SK-N-SH treated with all-trans-retinoic acid at 6 μM for 48 hours (cell line): ENCODE data around the gene DGCR6.
"Not testable (repeated sequence)": the region's sequence is repeated elsewhere in the genome, so short reads cannot be mapped to it uniquely, and the experiment has no call there.

Source experiments
- ARNTL ChIP-seq: fragments of 450-650 bp; formaldehyde crosslinking; IDR thresholded peaks from 2 replicates; pipeline ENCODE4 v1.5.0; 2020; ENCODE audit warnings: low read depth, mild to moderate bottlenecking, moderate library complexity, borderline replicate concordance
- CREB5 ChIP-seq: fragments of 250-450 bp; sonication (Bioruptor Pico); IDR thresholded peaks from 2 replicates; pipeline ENCODE4 v1.5.1; 2020; ENCODE audit warnings: low read depth, mild to moderate bottlenecking, moderate library complexity
- ESRRG ChIP-seq: fragments of 250-450 bp; sonication (Bioruptor Pico); IDR thresholded peaks from 2 replicates; pipeline ENCODE4 v1.6.1; 2021; ENCODE audit warnings: mild to moderate bottlenecking
- OSR1 ChIP-seq: fragments of 250-450 bp; sonication (Bioruptor Pico); IDR thresholded peaks from 2 replicates; pipeline ENCODE4 v1.8.0; 2022; ENCODE audit warnings: moderate library complexity, mild to moderate bottlenecking, inconsistent platforms
- POU6F1 ChIP-seq: fragments of 250-450 bp; sonication (Bioruptor Pico); IDR thresholded peaks from 2 replicates; pipeline ENCODE4 v1.8.0; 2021; ENCODE audit warnings: low read depth, mild to moderate bottlenecking, moderate library complexity, borderline replicate concordance
- TSHZ2 ChIP-seq: fragments of 250-450 bp; sonication (Bioruptor Pico); IDR thresholded peaks from 2 replicates; pipeline ENCODE4 v1.5.0; 2020; ENCODE audit warnings: mild to moderate bottlenecking, moderate library complexity
- ZFP30 ChIP-seq: fragments of 450-650 bp; formaldehyde crosslinking; IDR thresholded peaks from 2 replicates; pipeline ENCODE4 v1.5.0; 2022; ENCODE audit warnings: mild to moderate bottlenecking, moderate library complexity

GRCh38 chr22:18957621-18958320 lies 51.7 kb downstream of the DGCR6 start:
- not testable (repeated sequence) for TF ChIP-seq TSHZ2 (CRISPR knock-in tag); ESRRG (CRISPR knock-in tag); ZFP30 (CRISPR knock-in tag); POU6F1; ARNTL (CRISPR knock-in tag); CREB5 (CRISPR knock-in tag); OSR1
